Measurements from ENCODE around the gene BCL11B. TPM values are rescaled to one million over a fixed set of nuclear protein-coding genes. Genes with fewer than 3 reads are reported as not detected.

The BCL11B gene
- total and polyA plus RNA-seq, 2 donors (not counting 1 experiment from before 2014, with no cell fraction given): 0.33 to 0.42 TPM

DNA sequence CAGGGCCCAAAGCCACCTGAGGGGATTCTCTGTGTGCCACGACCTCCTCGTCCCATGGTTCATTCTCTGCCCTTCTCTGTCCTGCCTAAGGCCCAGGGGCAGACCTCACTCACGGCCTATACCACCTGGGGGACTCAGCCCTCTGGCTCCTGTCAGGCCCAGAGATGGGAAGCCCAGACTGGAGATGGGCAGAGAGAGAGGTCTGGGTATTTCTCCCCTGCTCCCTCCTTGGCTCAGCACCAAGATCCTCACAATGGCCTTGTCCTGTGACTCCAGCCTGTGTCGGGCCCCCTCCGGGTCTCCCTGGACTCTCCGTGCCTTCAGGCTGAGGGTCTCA, 46.9 kb upstream of the BCL11B start:
- Mint-ChIP-seq H3K27me3 (peaks cover 4% of the 10 kb centered on the region), H3K27ac (no peak overlapping the region)
- H2AFZ ChIP-seq (ENCODE audit: insufficient read depth, low read depth, low read length, poor library complexity, severe bottlenecking): no peak overlapping the region

More for the DNA sequence above, 46.9 kb upstream of the BCL11B start:
- DNase-seq (no peak), ATAC-seq (ENCODE audit: low read depth) (no peak)
- Histone ChIP-seq H3K27me3 (replicated peaks in 1 of 4; ENCODE audit: control extremely low read depth in 1 of 4, control insufficient read depth in 3 of 4, insufficient read depth in 4 of 4, low read length in 3 of 4) (peaks cover 0 to under 1% (median 0%) of the 10 kb centered on the region in 4 experiments), H3K9ac (ENCODE audit: low read length) (no peak overlapping the region), H3K4me1 (ENCODE audit: control insufficient read depth in 2 of 2, insufficient read depth in 2 of 2, low read length in 2 of 2) (no peaks in the 10 kb centered on the region), H3K4me2 (replicated peaks; ENCODE audit: low read depth, low read length, poor library complexity, severe bottlenecking) (no peak overlapping the region), H3K79me2 (ENCODE audit: control insufficient read depth, insufficient read depth, low read length) (no peaks in the 10 kb centered on the region), H3K9me3 (ENCODE audit: control extremely low read depth in 1 of 3, control insufficient read depth in 2 of 3, insufficient read depth in 1 of 3, low read length in 2 of 3) (no peaks in the 10 kb centered on the region), H3K4me3 (ENCODE audit: control extremely low read depth in 1 of 5, extremely low read depth in 1 of 5, insufficient read depth in 1 of 5, low read depth in 2 of 5, low read length in 4 of 5) (no peak overlapping the region), H4K20me1 (ENCODE audit: control insufficient read depth, insufficient read depth, low read length, poor library complexity, severe bottlenecking) (no peaks in the 10 kb centered on the region), H3K36me3 (replicated peaks in 1 of 2; ENCODE audit: control extremely low read depth in 1 of 2, control insufficient read depth in 1 of 2, extremely low read depth in 1 of 2, insufficient read depth in 2 of 2, low read length in 1 of 2) (no peaks in the 10 kb centered on the region), H3K27ac (ENCODE audit: low read length in 2 of 2) (no peak overlapping the region)
- no peak for TF ChIP-seq EZH2 (IDR thresholded peaks at IDR 0.05; ENCODE audit: borderline replicate concordance, insufficient read depth, low read depth, low read length, poor library complexity, severe bottlenecking)
- no peak for TF ChIP-seq CTCF (IDR thresholded peaks at IDR 0.05)
- Mint-ChIP-seq H3K4me1 (peaks cover 2% of the 10 kb centered on the region), H3K4me3 (no peak overlapping the region), H3K9me3 (ENCODE audit: insufficient read depth) (no peaks in the 10 kb centered on the region)
- 95% methylated on average over 6 of the region's 6 CpGs for WGBS (ENCODE audit: insufficient coverage)
- POLR2A ChIA-PET: no interaction called here
- intact Hi-C loops (cut with micrococcal nuclease): loop anchor here (1.0 kb wide), 1 partner anchor 96 kb away; no protein-coding TSS in a partner anchor
- CTCF ChIA-PET: interaction anchor here (1.5 kb wide), 1 partner anchor 16 kb away, joined by 3 read pairs; no protein-coding TSS in a partner anchor
